HEK293T (cell line): ENCODE measurements around the gene WIPF1.

ENCODE experiments used
- CTCF ChIA-PET: fragments of 350-600 bp; formaldehyde crosslinking; extraction: SDS; loops from one replicate; lab custom pipeline; 2021; ENCODE audit warnings: antibody characterized with exemption, inconsistent platforms; lab: Yijun Ruan, JAX
- POLR2A ChIA-PET: fragments of 350-600 bp; formaldehyde crosslinking; extraction: SDS; loops from one replicate; lab custom pipeline; 2020; ENCODE audit warnings: antibody characterized with exemption, inconsistent platforms; lab: Yijun Ruan, JAX
- DNase-seq: peaks from one replicate; pipeline ENCODE4 v3.0.0; 2012; ENCODE audit warnings: mixed read lengths; ENCODE audit errors: extremely low spot score
- ARNT ChIP-seq: fragments of 450-650 bp; IDR thresholded peaks from 2 replicates; pipeline ENCODE4 v1.6.1; 2017; ENCODE audit warnings: mild to moderate bottlenecking
- BHLHE40 ChIP-seq: fragments of 450-650 bp; IDR thresholded peaks from 2 replicates; pipeline ENCODE4 v1.6.1; 2016; ENCODE audit warnings: mild to moderate bottlenecking, moderate library complexity, borderline replicate concordance
- CTBP1 ChIP-seq: fragments of 450-650 bp; IDR thresholded peaks from 2 replicates; pipeline ENCODE4 v1.6.1; 2016; ENCODE audit warnings: borderline replicate concordance
- ELF4 ChIP-seq: fragments of 450-650 bp; IDR thresholded peaks from 2 replicates; pipeline ENCODE4 v1.6.1; 2017; ENCODE audit warnings: antibody characterized with exemption
- FOXA1 ChIP-seq: fragments of 450-650 bp; IDR thresholded peaks from 2 replicates; pipeline ENCODE4 v1.6.1; 2016; ENCODE audit warnings: mild to moderate bottlenecking
- FOXK2 ChIP-seq: fragments of 450-650 bp; IDR thresholded peaks from 2 replicates; pipeline ENCODE4 v1.6.1; 2016; ENCODE audit warnings: mild to moderate bottlenecking
- FOXM1 ChIP-seq: fragments of 450-650 bp; IDR thresholded peaks from 2 replicates; pipeline ENCODE4 v1.6.1; 2017; ENCODE audit warnings: mild to moderate bottlenecking, borderline replicate concordance
- HDGF ChIP-seq: fragments of 450-650 bp; IDR thresholded peaks from 2 replicates; pipeline ENCODE4 v1.6.1; 2017; ENCODE audit warnings: antibody characterized with exemption, borderline replicate concordance
- L3MBTL2 ChIP-seq: fragments of 450-650 bp; conservative IDR thresholded peaks from 2 replicates; pipeline ENCODE4 v1.6.1; 2016; ENCODE audit warnings: mild to moderate bottlenecking
- LEF1 ChIP-seq: fragments of 450-650 bp; IDR thresholded peaks from 2 replicates; pipeline ENCODE4 v1.6.1; 2017; ENCODE audit warnings: mild to moderate bottlenecking, borderline replicate concordance
- NFRKB ChIP-seq: fragments of 450-650 bp; IDR thresholded peaks from 2 replicates; pipeline ENCODE4 v1.6.1; 2016; ENCODE audit warnings: mild to moderate bottlenecking, moderate library complexity
- SP1 ChIP-seq: fragments of 450-650 bp; IDR thresholded peaks from 2 replicates; pipeline ENCODE4 v1.6.1; 2017
- SUZ12 ChIP-seq: fragments of 450-650 bp; IDR thresholded peaks from 2 replicates; pipeline ENCODE4 v1.6.1; 2016; ENCODE audit warnings: mild to moderate bottlenecking
- TARDBP ChIP-seq: fragments of 450-650 bp; IDR thresholded peaks from 2 replicates; pipeline ENCODE4 v1.6.1; 2016
- ZNF384 ChIP-seq: fragments of 450-650 bp; IDR thresholded peaks from 2 replicates; pipeline ENCODE4 v1.6.1; 2016
- TF ChIP-seq, protein P1 (sequence below): fragments of 450-650 bp; IDR thresholded peaks from 2 replicates; pipeline ENCODE4 v1.6.1; 2016

Gene WIPF1

GRCh38 chr2:174587579-174587978, 10.0 kb downstream of the WIPF1 start:
- ChIA-PET POLR2A (no interaction called here), CTCF (no interaction called here)
- TF ChIP-seq BHLHE40: no peak
- TF ChIP-seq ELF4: no peak
- TF ChIP-seq SP1: no peak
- TF ChIP-seq, protein P1, sequence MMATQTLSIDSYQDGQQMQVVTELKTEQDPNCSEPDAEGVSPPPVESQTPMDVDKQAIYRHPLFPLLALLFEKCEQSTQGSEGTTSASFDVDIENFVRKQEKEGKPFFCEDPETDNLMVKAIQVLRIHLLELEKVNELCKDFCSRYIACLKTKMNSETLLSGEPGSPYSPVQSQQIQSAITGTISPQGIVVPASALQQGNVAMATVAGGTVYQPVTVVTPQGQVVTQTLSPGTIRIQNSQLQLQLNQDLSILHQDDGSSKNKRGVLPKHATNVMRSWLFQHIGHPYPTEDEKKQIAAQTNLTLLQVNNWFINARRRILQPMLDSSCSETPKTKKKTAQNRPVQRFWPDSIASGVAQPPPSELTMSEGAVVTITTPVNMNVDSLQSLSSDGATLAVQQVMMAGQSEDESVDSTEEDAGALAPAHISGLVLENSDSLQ: no peak
- no peak for TF ChIP-seq NFRKB
- TF ChIP-seq TARDBP: no peak
- DNase-seq: no peak

DNA sequence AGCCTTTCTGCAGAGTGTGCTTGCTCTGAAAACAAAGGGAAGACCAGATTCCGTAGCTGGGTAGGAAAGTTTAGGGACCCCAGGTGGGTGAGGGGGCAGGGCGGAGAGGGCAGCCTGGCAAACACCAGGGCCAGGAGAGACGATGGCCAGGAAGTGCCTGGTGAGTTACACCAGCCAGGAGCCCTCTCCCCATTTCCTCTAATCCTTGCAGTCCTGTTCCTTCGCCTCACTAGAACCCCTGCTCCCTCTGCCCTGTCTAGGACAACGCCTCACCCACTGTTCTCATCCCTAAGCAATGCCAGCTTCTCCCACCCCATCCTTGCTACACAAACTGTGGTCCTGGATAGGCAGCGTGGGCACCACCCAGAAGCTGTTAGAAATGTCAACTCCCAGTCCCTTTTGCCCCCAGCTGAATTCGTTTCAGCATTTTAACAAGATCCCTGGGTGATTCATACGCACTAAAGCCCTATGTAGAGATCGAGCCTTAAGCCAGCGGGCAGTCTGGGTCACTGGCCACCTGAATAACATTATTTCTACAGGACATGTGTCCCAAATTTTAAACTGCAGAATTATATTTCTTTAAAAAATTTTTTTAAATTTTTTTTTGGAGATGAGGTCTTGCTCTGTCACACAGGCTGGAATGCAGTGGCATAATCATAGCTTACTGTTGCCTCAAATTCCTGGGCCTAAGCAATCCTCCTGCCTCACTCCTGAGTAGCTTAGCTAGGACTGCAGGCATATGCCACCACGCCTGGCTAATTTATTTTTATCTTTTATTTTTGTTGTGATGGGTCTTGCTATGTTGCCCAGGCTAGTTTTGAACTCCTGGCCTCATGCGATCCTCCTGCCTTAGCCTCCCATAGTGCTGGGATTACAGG, 10.9 kb downstream of the WIPF1 start:
- no peak for DNase-seq
- POLR2A ChIA-PET: no interaction called here
- CTCF ChIA-PET: no interaction called here
- TF ChIP-seq SP1: no peak
- TF ChIP-seq FOXK2: no peak
- no peak for TF ChIP-seq L3MBTL2
- TF ChIP-seq NFRKB: no peak
- no peak for TF ChIP-seq BHLHE40
- TF ChIP-seq ZNF384: no peak
- no peak for TF ChIP-seq HDGF
- no peak for TF ChIP-seq SUZ12
- TF ChIP-seq ARNT: no peak

- ChIA-PET CTCF (no interaction called here), POLR2A (no interaction called here)
- no peak for DNase-seq
- TF ChIP-seq BHLHE40: no peak
- no peak for TF ChIP-seq L3MBTL2
- no peak for TF ChIP-seq FOXM1
- TF ChIP-seq HDGF: no peak
- no peak for TF ChIP-seq FOXK2
- TF ChIP-seq TARDBP: no peak
- no peak for TF ChIP-seq CTBP1
- TF ChIP-seq SUZ12: no peak
- TF ChIP-seq SP1: no peak
- no peak for TF ChIP-seq LEF1
- no peak for TF ChIP-seq ARNT
These were observed 11.8 kb downstream of the WIPF1 start for GRCh38 chr2:174585657-174586252.

- ChIA-PET CTCF (no interaction called here), POLR2A (no interaction called here)
- no peak for DNase-seq
- TF ChIP-seq SUZ12 (no peak), ARNT (no peak), FOXM1 (no peak), FOXK2 (no peak), BHLHE40 (no peak), FOXA1 (no peak), TARDBP (no peak), CTBP1 (no peak), ZNF384 (no peak), SP1 (no peak), L3MBTL2 (no peak), HDGF (no peak), LEF1 (no peak), ELF4 (no peak), NFRKB (no peak)
- TF ChIP-seq, protein P1: no peak
These were observed 12.5 kb downstream of the WIPF1 start for GRCh38 chr2:174585146-174585545.

DNA sequence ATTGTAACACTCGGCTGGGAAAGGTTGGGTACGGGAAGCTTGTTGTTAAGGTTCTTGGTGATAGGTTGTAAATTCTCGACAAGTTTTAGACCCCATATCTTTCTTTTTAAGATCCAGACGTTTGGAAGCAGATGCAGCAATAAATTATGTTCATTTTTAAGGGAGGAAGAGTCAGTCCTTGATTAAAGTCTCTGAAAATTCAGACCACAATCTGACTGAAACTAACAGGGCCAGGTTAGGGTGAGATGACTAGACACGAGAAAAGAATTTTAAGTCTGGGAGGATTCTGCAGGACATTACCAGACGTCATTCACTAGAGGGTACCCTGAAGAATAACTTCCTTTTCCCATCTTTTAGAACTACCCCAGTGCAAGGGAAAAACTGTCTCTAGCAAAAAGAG, 16.1 kb downstream of the WIPF1 start:
- ChIA-PET POLR2A (no interaction called here), CTCF (interaction anchor here (1.3 kb wide), 1 partner anchor 106 kb away, joined by 4 read pairs; no protein-coding TSS in a partner anchor)
- no peak for DNase-seq
- no peak for TF ChIP-seq ARNT
- TF ChIP-seq TARDBP: no peak
- no peak for TF ChIP-seq L3MBTL2
- TF ChIP-seq ZNF384: no peak
- TF ChIP-seq HDGF: no peak
- TF ChIP-seq FOXK2: no peak
- no peak for TF ChIP-seq SUZ12
- TF ChIP-seq FOXM1: no peak
- TF ChIP-seq, protein P1: no peak
- no peak for TF ChIP-seq BHLHE40
- no peak for TF ChIP-seq LEF1
- no peak for TF ChIP-seq FOXA1
- TF ChIP-seq ELF4: no peak
- no peak for TF ChIP-seq SP1
- TF ChIP-seq NFRKB: no peak

GRCh38 chr2:174580951-174581350, 16.7 kb downstream of the WIPF1 start:
- TF ChIP-seq SP1 (no peak), ELF4 (no peak), LEF1 (no peak), HDGF (no peak), L3MBTL2 (no peak), TARDBP (no peak), BHLHE40 (no peak), FOXA1 (no peak), NFRKB (no peak), SUZ12 (no peak), CTBP1 (no peak), ARNT (no peak)
- TF ChIP-seq, protein P1: no peak
- ChIA-PET POLR2A (no interaction called here), CTCF (interaction anchor here (1.3 kb wide), 1 partner anchor 106 kb away, joined by 4 read pairs; no protein-coding TSS in a partner anchor)
- no peak for DNase-seq
